Measurements from ENCODE around the gene LRRC26. TPM values are rescaled to one million over a fixed set of nuclear protein-coding genes. Genes with fewer than 3 reads are reported as not detected.

LRRC26 gene
- total and polyA plus RNA-seq, 2 of the 13 experiments (the other 11 are each of a cell fraction or from before 2014, with no cell fraction given) = not detected

- BruUV-seq (replicated peaks) = no TSS peak
- FAIRE-seq (no peak), ATAC-seq (no peak), DNase-seq (ENCODE audit: low spot score) (no peak)
- in situ Hi-C loops (cut with HindIII; ENCODE audit: extremely low pct_ligation_motif_present, low pct_unique_long_range_greater_than_20kb) = no loop called here
- 30% methylated on average over 19 of the region's 49 CpGs for WGBS (ENCODE audit: low lambda C conversion rate)
- Histone ChIP-seq H3K4me3 (replicated peaks in 1 of 3; ENCODE audit: insufficient read depth in 1 of 3, low read depth in 2 of 3, low read length in 3 of 3) (no peak overlapping the region), H3K79me2 (ENCODE audit: insufficient read depth, low read length) (no peaks in the 10 kb centered on the region), H2AFZ (ENCODE audit: low read length) (no peak overlapping the region), H3K27me3 (ENCODE audit: control insufficient read depth in 1 of 2, insufficient read depth in 2 of 2, low read length in 2 of 2) (peaks cover 22 to 69% of the 10 kb centered on the region in 2 experiments), H3K4me2 (ENCODE audit: low read depth, low read length) (no peak overlapping the region), H3K27ac (ENCODE audit: extremely low read length, insufficient read depth, low read length) (no peak overlapping the region), H4K20me1 (ENCODE audit: insufficient read depth, low read length) (no peaks in the 10 kb centered on the region), H3K9me3 (ENCODE audit: low read length) (no peaks in the 10 kb centered on the region), H3K4me1 (ENCODE audit: insufficient read depth, low read length) (peaks cover 16% of the 10 kb centered on the region), H3K36me3 (replicated peaks in 1 of 2; ENCODE audit: control insufficient read depth in 1 of 2, insufficient read depth in 2 of 2, low read length in 2 of 2) (no peaks in the 10 kb centered on the region), H3K9ac (ENCODE audit: insufficient read depth, low read depth, low read length) (no peak overlapping the region)
- TF ChIP-seq NCOA5 (CRISPR knock-in tag; IDR thresholded peaks at IDR 0.05) = no peak
- TF ChIP-seq, protein P1, sequence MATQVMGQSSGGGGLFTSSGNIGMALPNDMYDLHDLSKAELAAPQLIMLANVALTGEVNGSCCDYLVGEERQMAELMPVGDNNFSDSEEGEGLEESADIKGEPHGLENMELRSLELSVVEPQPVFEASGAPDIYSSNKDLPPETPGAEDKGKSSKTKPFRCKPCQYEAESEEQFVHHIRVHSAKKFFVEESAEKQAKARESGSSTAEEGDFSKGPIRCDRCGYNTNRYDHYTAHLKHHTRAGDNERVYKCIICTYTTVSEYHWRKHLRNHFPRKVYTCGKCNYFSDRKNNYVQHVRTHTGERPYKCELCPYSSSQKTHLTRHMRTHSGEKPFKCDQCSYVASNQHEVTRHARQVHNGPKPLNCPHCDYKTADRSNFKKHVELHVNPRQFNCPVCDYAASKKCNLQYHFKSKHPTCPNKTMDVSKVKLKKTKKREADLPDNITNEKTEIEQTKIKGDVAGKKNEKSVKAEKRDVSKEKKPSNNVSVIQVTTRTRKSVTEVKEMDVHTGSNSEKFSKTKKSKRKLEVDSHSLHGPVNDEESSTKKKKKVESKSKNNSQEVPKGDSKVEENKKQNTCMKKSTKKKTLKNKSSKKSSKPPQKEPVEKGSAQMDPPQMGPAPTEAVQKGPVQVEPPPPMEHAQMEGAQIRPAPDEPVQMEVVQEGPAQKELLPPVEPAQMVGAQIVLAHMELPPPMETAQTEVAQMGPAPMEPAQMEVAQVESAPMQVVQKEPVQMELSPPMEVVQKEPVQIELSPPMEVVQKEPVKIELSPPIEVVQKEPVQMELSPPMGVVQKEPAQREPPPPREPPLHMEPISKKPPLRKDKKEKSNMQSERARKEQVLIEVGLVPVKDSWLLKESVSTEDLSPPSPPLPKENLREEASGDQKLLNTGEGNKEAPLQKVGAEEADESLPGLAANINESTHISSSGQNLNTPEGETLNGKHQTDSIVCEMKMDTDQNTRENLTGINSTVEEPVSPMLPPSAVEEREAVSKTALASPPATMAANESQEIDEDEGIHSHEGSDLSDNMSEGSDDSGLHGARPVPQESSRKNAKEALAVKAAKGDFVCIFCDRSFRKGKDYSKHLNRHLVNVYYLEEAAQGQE (IDR thresholded peaks at IDR 0.05; ENCODE audit: borderline replicate concordance in 1 of 2, low read depth in 1 of 2, low read length in 2 of 2) = peak; percentile 23 to 36; a peak in 2 of 4 replicates
- TF ChIP-seq, protein P2, sequence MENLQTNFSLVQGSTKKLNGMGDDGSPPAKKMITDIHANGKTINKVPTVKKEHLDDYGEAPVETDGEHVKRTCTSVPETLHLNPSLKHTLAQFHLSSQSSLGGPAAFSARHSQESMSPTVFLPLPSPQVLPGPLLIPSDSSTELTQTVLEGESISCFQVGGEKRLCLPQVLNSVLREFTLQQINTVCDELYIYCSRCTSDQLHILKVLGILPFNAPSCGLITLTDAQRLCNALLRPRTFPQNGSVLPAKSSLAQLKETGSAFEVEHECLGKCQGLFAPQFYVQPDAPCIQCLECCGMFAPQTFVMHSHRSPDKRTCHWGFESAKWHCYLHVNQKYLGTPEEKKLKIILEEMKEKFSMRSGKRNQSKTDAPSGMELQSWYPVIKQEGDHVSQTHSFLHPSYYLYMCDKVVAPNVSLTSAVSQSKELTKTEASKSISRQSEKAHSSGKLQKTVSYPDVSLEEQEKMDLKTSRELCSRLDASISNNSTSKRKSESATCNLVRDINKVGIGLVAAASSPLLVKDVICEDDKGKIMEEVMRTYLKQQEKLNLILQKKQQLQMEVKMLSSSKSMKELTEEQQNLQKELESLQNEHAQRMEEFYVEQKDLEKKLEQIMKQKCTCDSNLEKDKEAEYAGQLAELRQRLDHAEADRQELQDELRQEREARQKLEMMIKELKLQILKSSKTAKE (CRISPR knock-in tag; IDR thresholded peaks at IDR 0.05; ENCODE audit: borderline replicate concordance) = no peak
- no peak for TF ChIP-seq RFXAP (CRISPR knock-in tag; IDR thresholded peaks at IDR 0.05; ENCODE audit: borderline replicate concordance)
- TF ChIP-seq ETV6 (CRISPR knock-in tag; conservative IDR thresholded peaks at IDR 0.05) = no peak
- TF ChIP-seq SP4 (CRISPR knock-in tag; IDR thresholded peaks at IDR 0.05) = no peak
- TF ChIP-seq, protein P3, sequence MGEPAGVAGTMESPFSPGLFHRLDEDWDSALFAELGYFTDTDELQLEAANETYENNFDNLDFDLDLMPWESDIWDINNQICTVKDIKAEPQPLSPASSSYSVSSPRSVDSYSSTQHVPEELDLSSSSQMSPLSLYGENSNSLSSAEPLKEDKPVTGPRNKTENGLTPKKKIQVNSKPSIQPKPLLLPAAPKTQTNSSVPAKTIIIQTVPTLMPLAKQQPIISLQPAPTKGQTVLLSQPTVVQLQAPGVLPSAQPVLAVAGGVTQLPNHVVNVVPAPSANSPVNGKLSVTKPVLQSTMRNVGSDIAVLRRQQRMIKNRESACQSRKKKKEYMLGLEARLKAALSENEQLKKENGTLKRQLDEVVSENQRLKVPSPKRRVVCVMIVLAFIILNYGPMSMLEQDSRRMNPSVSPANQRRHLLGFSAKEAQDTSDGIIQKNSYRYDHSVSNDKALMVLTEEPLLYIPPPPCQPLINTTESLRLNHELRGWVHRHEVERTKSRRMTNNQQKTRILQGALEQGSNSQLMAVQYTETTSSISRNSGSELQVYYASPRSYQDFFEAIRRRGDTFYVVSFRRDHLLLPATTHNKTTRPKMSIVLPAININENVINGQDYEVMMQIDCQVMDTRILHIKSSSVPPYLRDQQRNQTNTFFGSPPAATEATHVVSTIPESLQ (CRISPR knock-in tag; conservative IDR thresholded peaks at IDR 0.05) = no peak
- TF ChIP-seq TBL1XR1 (IDR thresholded peaks at IDR 0.05; ENCODE audit: borderline replicate concordance, low read length, partially characterized antibody) = no peak
- no peak for TF ChIP-seq ATM (IDR thresholded peaks at IDR 0.05; ENCODE audit: borderline replicate concordance)
- TF ChIP-seq, protein P4, sequence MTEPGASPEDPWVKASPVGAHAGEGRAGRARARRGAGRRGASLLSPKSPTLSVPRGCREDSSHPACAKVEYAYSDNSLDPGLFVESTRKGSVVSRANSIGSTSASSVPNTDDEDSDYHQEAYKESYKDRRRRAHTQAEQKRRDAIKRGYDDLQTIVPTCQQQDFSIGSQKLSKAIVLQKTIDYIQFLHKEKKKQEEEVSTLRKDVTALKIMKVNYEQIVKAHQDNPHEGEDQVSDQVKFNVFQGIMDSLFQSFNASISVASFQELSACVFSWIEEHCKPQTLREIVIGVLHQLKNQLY (CRISPR knock-in tag; IDR thresholded peaks at IDR 0.05) = no peak
- TF ChIP-seq HOXA7 (CRISPR knock-in tag; IDR thresholded peaks at IDR 0.05) = no peak
- 0 out of 2 replicates have a peak, but pooled peaks have one; percentile 9 for TF ChIP-seq PCBP1 (IDR thresholded peaks at IDR 0.05; ENCODE audit: borderline replicate concordance, low read depth, low read length)
- TF ChIP-seq MYC (CRISPR knock-in tag; IDR thresholded peaks at IDR 0.05; ENCODE audit: borderline replicate concordance) = no peak
- no peak for TF ChIP-seq POLR2G (IDR thresholded peaks at IDR 0.05; ENCODE audit: low read depth, low read length)
- ChIA-PET CTCF (ENCODE audit: low intra/inter-chr PET ratio, low total read pairs) (no interaction called here), POLR2A (no interaction called here)
- intact Hi-C loops (cut with micrococcal nuclease; ENCODE audit: unreplicated experiment) = no loop called here
Observed at GRCh38 chr9:137145731-137146526, 23.9 kb downstream of the LRRC26 start.

Data from HepG2 (cell line).